Measurements from ENCODE around the gene XPO4.

XPO4 gene

GRCh38 chr13:20773194-20774080 lies 129.1 kb downstream of the XPO4 start, which contains the start of gene EEF1AKMT1:
EEF1AKMT1 (minus strand) TSS chr13:20773961; CDS start chr13:20757598, 16,363 bp downstream.
- H3K4me3 ChIP-seq (ENCODE audit: low read depth, low read length), result peak within 1 kb of the TSS; percentile 86
- TF ChIP-seq CTCF (IDR thresholded peaks at IDR 0.05; ENCODE audit: borderline replicate concordance, insufficient read depth, low read depth, low read length), result no peak

DNA sequence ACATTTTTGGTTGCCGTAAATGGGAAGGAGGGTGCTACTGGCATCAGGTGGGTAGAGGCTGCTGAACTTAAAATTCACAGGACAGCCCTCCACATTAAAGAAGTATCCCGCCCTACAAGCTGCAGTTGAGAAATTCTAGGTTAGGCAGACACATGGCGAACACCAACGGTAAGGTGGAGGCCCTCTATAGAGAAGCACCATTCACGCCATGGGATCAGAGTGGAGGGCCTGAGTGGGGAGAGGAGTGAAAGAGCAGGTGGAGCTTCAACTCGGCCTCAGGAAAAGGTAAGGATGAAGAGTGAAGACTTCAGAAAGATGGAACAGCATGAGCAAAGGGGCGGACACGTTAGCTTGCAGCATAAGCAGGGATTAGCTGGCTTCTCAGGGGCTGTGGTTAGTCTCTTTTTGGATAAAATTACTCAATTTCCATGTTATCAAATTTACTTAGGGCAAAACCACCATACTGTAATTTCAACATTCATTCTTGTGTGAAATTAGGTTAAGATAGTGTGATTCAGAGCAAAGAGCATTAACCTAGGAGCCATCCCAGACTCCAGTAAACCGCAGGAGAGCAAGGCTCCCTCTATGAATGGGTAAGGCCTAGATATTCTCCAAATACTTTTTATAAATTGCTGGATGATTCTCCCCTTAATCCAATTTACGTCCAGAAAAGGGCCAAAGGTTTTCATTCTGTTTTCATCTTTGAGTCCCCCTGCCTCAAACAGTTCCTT lies 130.0 kb downstream of the XPO4 start:
- no peak for TF ChIP-seq CTCF (IDR thresholded peaks at IDR 0.05; ENCODE audit: borderline replicate concordance, insufficient read depth, low read depth, low read length)

DNA sequence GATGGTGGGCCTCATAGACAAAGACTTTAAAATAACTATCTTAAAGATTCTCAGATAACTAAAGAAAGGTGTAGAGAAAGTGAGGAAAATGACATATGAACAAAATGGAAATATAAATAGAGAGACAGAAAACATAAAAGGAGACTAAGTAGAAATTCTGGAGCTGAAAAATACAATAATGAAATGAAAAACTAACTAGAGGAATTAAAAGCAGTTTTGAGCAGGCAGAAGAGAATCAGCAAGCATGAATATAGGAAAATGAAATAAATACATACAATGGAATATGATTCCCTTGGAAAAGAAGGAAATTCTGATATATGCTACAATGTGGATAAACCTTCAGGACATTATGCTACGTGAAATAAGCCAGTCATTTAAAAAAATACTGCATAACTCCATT lies 132.7 kb downstream of the XPO4 start:
- no peak overlapping the region for H3K4me3 ChIP-seq (ENCODE audit: low read depth, low read length)
- no peak for TF ChIP-seq CTCF (IDR thresholded peaks at IDR 0.05; ENCODE audit: borderline replicate concordance, insufficient read depth, low read depth, low read length)

More for the DNA sequence above, 130.0 kb downstream of the XPO4 start:
- peak overlapping the region; percentile 86 for H3K4me3 ChIP-seq (ENCODE audit: low read depth, low read length)

GRCh38 chr13:20769091-20769490 lies 133.5 kb downstream of the XPO4 start:
- H3K4me3 ChIP-seq (ENCODE audit: low read depth, low read length), result no peak overlapping the region
- no peak for TF ChIP-seq CTCF (IDR thresholded peaks at IDR 0.05; ENCODE audit: borderline replicate concordance, insufficient read depth, low read depth, low read length)

DNA sequence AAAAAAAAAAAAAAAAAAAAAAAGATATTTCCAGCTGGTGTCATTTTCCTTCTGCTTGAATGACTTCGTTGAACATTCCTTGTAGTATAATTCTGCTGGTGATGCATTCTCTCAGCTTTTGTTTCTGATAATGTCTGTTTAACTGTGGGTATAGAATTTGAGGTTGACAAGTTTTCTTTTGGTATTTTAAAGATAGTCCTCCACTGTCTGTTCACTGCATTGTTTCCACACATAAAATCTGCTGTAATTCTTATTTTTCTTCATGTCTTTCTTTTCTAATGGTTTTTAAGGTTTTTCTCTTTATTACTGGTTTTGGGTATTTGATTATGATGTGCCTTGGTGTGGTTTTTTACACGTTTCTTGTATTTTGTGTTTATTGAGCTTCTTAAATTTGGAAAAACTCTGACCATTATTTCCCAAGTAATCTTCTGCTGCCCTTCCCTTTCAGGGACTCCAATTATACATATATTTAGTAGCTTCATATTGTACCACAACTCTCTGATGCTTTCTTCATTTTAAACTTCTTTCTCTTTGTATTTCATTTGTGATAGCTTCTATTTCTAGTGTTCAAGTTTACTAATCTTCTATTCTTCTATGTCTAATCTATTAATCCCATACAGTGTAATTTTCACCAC lies 135.1 kb downstream of the XPO4 start:
- no peak for TF ChIP-seq CTCF (IDR thresholded peaks at IDR 0.05; ENCODE audit: borderline replicate concordance, insufficient read depth, low read depth, low read length)
- no peak overlapping the region for H3K4me3 ChIP-seq (ENCODE audit: low read depth, low read length)

DNA sequence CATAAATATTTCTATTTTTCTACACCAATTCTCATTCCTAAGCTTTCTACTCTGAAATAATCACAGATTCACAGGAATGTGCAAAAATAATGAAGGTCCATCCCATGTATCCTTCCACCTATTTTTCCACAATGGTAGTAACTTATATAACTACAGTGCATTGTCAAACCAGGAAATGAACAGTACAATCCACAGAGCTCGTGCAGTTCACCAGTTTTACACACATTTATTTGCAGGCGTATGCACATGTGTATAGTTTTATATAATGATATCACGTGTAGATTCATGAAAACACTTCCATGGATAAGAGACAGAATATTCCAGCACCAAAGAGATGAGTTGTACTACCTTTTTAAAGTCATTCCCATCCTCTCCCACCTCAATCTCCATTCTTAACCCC lies 141.7 kb downstream of the XPO4 start:
- H3K4me3 ChIP-seq (ENCODE audit: low read depth, low read length), result no peak overlapping the region
- TF ChIP-seq CTCF (IDR thresholded peaks at IDR 0.05; ENCODE audit: borderline replicate concordance, insufficient read depth, low read depth, low read length), result no peak
